GM12878 (cell line): ENCODE data around the gene MANBA. TPM values are rescaled to one million over a fixed set of nuclear protein-coding genes. Genes with fewer than 3 reads are reported as not detected.

Experiments
- ATAC-seq: fragments of 200-7000 bp; cut with Tn5 transposase; 3 replicates; pipeline ENCODE4 v1.9.1; 2020; ENCODE audit warnings: mild to moderate bottlenecking, moderate library complexity
- Bru-seq: library from RNA; stranded (reverse); fragments of 400-500 nt; gene quantifications from one replicate; lab custom pipeline; 2021; lab: Mats Ljungman, UMichigan
- BruChase-seq, 2 experiments: library from RNA; stranded (reverse); fragments of 400-500 nt; gene quantifications; one replicate each; lab custom pipeline; 2021; lab: Mats Ljungman, UMichigan
- BruUV-seq: library from RNA; stranded (reverse); fragments of 400-500 nt; replicated peaks from 2 replicates; lab custom pipeline; 2021; lab: Mats Ljungman, UMichigan
- CTCF ChIA-PET: fragments of 300-600 bp; sonication (Branson Sonifier 250); formaldehyde crosslinking; extraction: SDS; loops from one replicate; lab custom pipeline; 2021; ENCODE audit warnings: inconsistent platforms; lab: Yijun Ruan, JAX
- POLR2A ChIA-PET: fragments of 350-600 bp; formaldehyde crosslinking; extraction: SDS; loops from one replicate; lab custom pipeline; 2021; ENCODE audit warnings: inconsistent platforms; lab: Charles Lee
- RAD21 ChIA-PET: fragments of 300-600 bp; sonication (Branson Sonifier 250); formaldehyde crosslinking; loops from one replicate; lab custom pipeline; 2023; ENCODE audit warnings: antibody characterized with exemption; ENCODE audit not compliant: unreplicated experiment; lab: Charles Lee
- SMC1A ChIA-PET: fragments of 300-600 bp; sonication (Branson Sonifier 250); formaldehyde crosslinking; loops from one replicate; lab custom pipeline; 2023; ENCODE audit not compliant: unreplicated experiment, uncharacterized antibody; lab: Charles Lee
- DNase-seq: peaks from one replicate; pipeline ENCODE4 v3.0.0-alpha.2; 2011; ENCODE audit warnings: low read depth, low spot score
- FAIRE-seq: peaks from 3 replicates; lab custom pipeline; 2011; peaks lifted over from hg19 to GRCh38; lab: Jason Lieb, UNC
- H2AFZ ChIP-seq: 2 replicates; pipeline ENCODE4 v1.6.0; 2011; ENCODE audit warnings: low read depth, low read length, control low read depth; ENCODE audit not compliant: control insufficient read depth
- H3K27ac ChIP-seq: 2 replicates; pipeline ENCODE4 v1.5.1; 2011; ENCODE audit warnings: control low read depth; ENCODE audit not compliant: control insufficient read depth, insufficient read depth
- H3K27me3 ChIP-seq, 2 experiments: replicated peaks in 1 of 2; 2 replicates each; pipeline versions ENCODE4 v1.6.0 to v1.6.1; 2011; ENCODE audit warnings: low read length in 1 of 2; ENCODE audit not compliant: control insufficient read depth in 2 of 2, insufficient read depth in 2 of 2
- H3K36me3 ChIP-seq, 2 experiments: 2 replicates each; pipeline ENCODE4 v1.5.1; 2011; ENCODE audit warnings: low read length in 1 of 2; ENCODE audit not compliant: control insufficient read depth in 2 of 2, insufficient read depth in 2 of 2
- H3K4me1 ChIP-seq: 2 replicates; pipeline ENCODE4 v1.6.1; 2011; ENCODE audit warnings: mild to moderate bottlenecking, low read length, moderate library complexity, mixed read lengths; ENCODE audit not compliant: control insufficient read depth, insufficient read depth
- H3K4me2 ChIP-seq: 2 replicates; pipeline ENCODE4 v1.6.0; 2011; ENCODE audit warnings: control low read depth; ENCODE audit not compliant: control insufficient read depth, insufficient read depth
- H3K4me3 ChIP-seq: fragments of 200-600 bp; sonication (generic); 2 replicates; pipeline ENCODE4 v1.5.1; 2016
- H3K79me2 ChIP-seq: 2 replicates; pipeline ENCODE4 v1.6.0; 2011; ENCODE audit warnings: low read length; ENCODE audit not compliant: control insufficient read depth, insufficient read depth
- H3K9ac ChIP-seq: 2 replicates; pipeline ENCODE4 v1.8.0; 2011; ENCODE audit warnings: low read length, control low read depth, mixed read lengths; ENCODE audit not compliant: control insufficient read depth, insufficient read depth
- H3K9me3 ChIP-seq: replicated peaks from 3 replicates; pipeline ENCODE4 v1.5.1; 2011; ENCODE audit warnings: mild to moderate bottlenecking, low read length; ENCODE audit not compliant: control insufficient read depth, insufficient read depth
- H4K20me1 ChIP-seq: 2 replicates; pipeline ENCODE4 v1.6.0; 2011; ENCODE audit not compliant: control insufficient read depth, insufficient read depth
- EED ChIP-seq: sonication (generic); IDR thresholded peaks from 2 replicates; pipeline ENCODE4 v1.6.1; 2016; ENCODE audit warnings: antibody characterized with exemption, low read depth
- NFIC ChIP-seq: IDR thresholded peaks from 2 replicates; pipeline ENCODE4 v1.6.1; 2012; ENCODE audit warnings: low read depth, mild to moderate bottlenecking, inconsistent platforms, low read length, moderate library complexity
- PAX8 ChIP-seq: fragments of 450-650 bp; IDR thresholded peaks from 2 replicates; pipeline ENCODE4 v1.6.1; 2017; ENCODE audit warnings: mild to moderate bottlenecking, moderate library complexity
- PML ChIP-seq: IDR thresholded peaks from 2 replicates; pipeline ENCODE4 v1.6.1; 2012; ENCODE audit warnings: low read length, inconsistent platforms
- POLR2A ChIP-seq: IDR thresholded peaks from 2 replicates; pipeline ENCODE4 v1.6.1; 2011; ENCODE audit warnings: low read depth, mild to moderate bottlenecking, low read length
- POLR2AphosphoS5 ChIP-seq: IDR thresholded peaks from 2 replicates; pipeline ENCODE4 v1.6.1; 2011; ENCODE audit warnings: mild to moderate bottlenecking, low read length, inconsistent platforms
- SIX5 ChIP-seq: IDR thresholded peaks from 2 replicates; pipeline ENCODE4 v1.6.1; 2011; ENCODE audit warnings: mild to moderate bottlenecking, low read depth, low read length, moderate library complexity; ENCODE audit not compliant: severe bottlenecking
- SREBF2 ChIP-seq: IDR thresholded peaks from 2 replicates; pipeline ENCODE4 v1.6.1; 2012; ENCODE audit warnings: mild to moderate bottlenecking, low read length
- SRF ChIP-seq, 2 experiments: IDR thresholded peaks; 2 replicates each; pipeline ENCODE4 v1.6.1; 2011; ENCODE audit warnings: low read depth in 2 of 2, low read length in 2 of 2, mild to moderate bottlenecking in 1 of 2, moderate library complexity in 1 of 2
- TCF3 ChIP-seq: IDR thresholded peaks from 2 replicates; pipeline ENCODE4 v1.6.1; 2012; ENCODE audit warnings: low read depth, mild to moderate bottlenecking, low read length, borderline replicate concordance; ENCODE audit not compliant: insufficient read depth
- WGBS: methylation state at CpG from one replicate; pipeline ENCODE4 v1.1.6; 2016; ENCODE audit warnings: low lambda C conversion rate; ENCODE audit not compliant: insufficient replicate concordance, insufficient coverage; ENCODE audit errors: missing lambda C conversion rate; 5-methylcytosine and 5-hydroxymethylcytosine counted together
- in situ Hi-C: fragments of 300-500 bp; cut with MboI; formaldehyde crosslinking; loops from 9 replicates; pipeline ENCODE4 v1.14.3; 2018; ENCODE audit warnings: mixed read lengths
- intact Hi-C: fragments of 100-400 bp; cut with micrococcal nuclease; formaldehyde crosslinking; loops from one replicate; pipeline ENCODE4 v1.14.2; 2022; ENCODE audit not compliant: unreplicated experiment
- long read RNA-seq, 2 experiments: library from polyadenylated mRNA; unstranded; transcript quantifications; one replicate each; pipeline ENCODE4 v2.0.0, GENCODE V29; 2019 to 2020
- polyA minus RNA-seq, 3 experiments: library from RNA; depleted of rRNA, polyadenylated mRNA; stranded (reverse); fragments of >200 nt; gene quantifications; 2 replicates each; pipeline ENCODE4 v1.2.3, GENCODE V29; 2011
- polyA plus RNA-seq, 11 experiments: library from polyadenylated mRNA; depleted of rRNA in 4 of 11; unstranded in 6 of 11; stranded (reverse) in 5 of 11; fragments of >200 nt; fragmentation: Nextera tagmentation in 4 of 11; fragmentation: Illumina TruSeq in 1 of 11; extraction: Ambion mirVana in 4 of 11; extraction: Trizol in 1 of 11; gene quantifications; 1 replicate in 1 of 11; 2 replicates in 10 of 11; pipeline versions ENCODE4 v1.2.1 to v1.2.3, GENCODE V29; 2011 to 2016; ENCODE audit warnings: inconsistent platforms in 2 of 11, missing spikeins in 2 of 11, low read depth in 1 of 11
- total RNA-seq, 4 experiments: library from RNA; depleted of rRNA in 3 of 4; stranded (reverse); fragments of >200 nt in 3 of 4; fragmentation: Illumina TruSeq in 1 of 4; extraction: Trizol in 1 of 4; gene quantifications; 2 replicates each; pipeline versions ENCODE4 v1.2.1 to v1.2.3, GENCODE V29; 2013 to 2021
- TF ChIP-seq, protein P1 (sequence below): fragments of 450-650 bp; IDR thresholded peaks from 2 replicates; pipeline ENCODE4 v1.6.1; 2017; ENCODE audit warnings: mild to moderate bottlenecking
- TF ChIP-seq, protein P2 (sequence below): fragments of 450-650 bp; formaldehyde crosslinking; IDR thresholded peaks from 2 replicates; pipeline ENCODE4 v1.5.0; 2022; ENCODE audit warnings: mild to moderate bottlenecking, missing genetic modification characterization

Gene MANBA
- 207 and 208 TPM in 2 replicates for total RNA-seq (2013; cell fraction: nucleolus; rRNA removed)
- total RNA-seq (2014; rRNA removed) = 18.6 and 24.3 TPM in 2 replicates
- total RNA-seq (2014; rRNA removed; fragmentation: Illumina TruSeq; extraction: Trizol) = 18.2 and 19.0 TPM in 2 replicates
- total RNA-seq (2021) = 13.6 and 13.8 TPM in 2 replicates
- polyA plus RNA-seq (2011; ENCODE audit: low read depth) = 14.7 TPM
- polyA plus RNA-seq (2011; rRNA removed) = 14.7 and 15.6 TPM in 2 replicates
- 10.8 and 15.1 TPM in 2 replicates for polyA plus RNA-seq (2011; cell fraction: cytosol; rRNA removed)
- polyA plus RNA-seq (2011; cell fraction: nucleus; rRNA removed) = 42.7 and 51.3 TPM in 2 replicates
- polyA plus RNA-seq (2012) = 15.4 and 23.2 TPM in 2 replicates
- 12.1 and 16.9 TPM in 2 replicates for polyA plus RNA-seq (2014; fragmentation: Illumina TruSeq; extraction: Trizol)
- polyA plus RNA-seq (2014; fragmentation: Nextera tagmentation; extraction: Ambion mirVana) = 1 to 10 TPM; 3.8 to 6.9 TPM
- 8.5 and 10.4 TPM in 2 replicates for polyA plus RNA-seq (2014; rRNA removed)
- polyA plus RNA-seq (2016; fragmentation: Nextera tagmentation; extraction: Ambion mirVana) = 10 to 100 TPM; 11.9 to 13.0 TPM
- 31.3 and 34.3 TPM in 2 replicates for polyA minus RNA-seq (2011; rRNA and poly(A)+ RNA removed)
- 8.3 and 12.8 TPM in 2 replicates for polyA minus RNA-seq (2011; cell fraction: cytosol; rRNA and poly(A)+ RNA removed)
- 53.3 and 78.7 TPM in 2 replicates for polyA minus RNA-seq (2011; cell fraction: nucleus; rRNA and poly(A)+ RNA removed)
- percentile 87 among the genes with signal in this experiment for Bru-seq, nascent RNA
- BruChase-seq, experiment 1, labeled RNA remaining after a 6-hour chase = percentile 85 among the genes with signal in this experiment
- BruChase-seq, experiment 2, labeled RNA remaining after a 2-hour chase = percentile 86 among the genes with signal in this experiment
- long read RNA-seq, experiment 1, partial matches to known transcripts = 2 of 10 reads
- long read RNA-seq, experiment 1, other reads (novel, unspliced or antisense) = 6 of 10 reads
- long read RNA-seq, experiment 2, transcript MANBA-201 (17 exons, 3,361 nt) = major isoform, 38 of 94 reads
- long read RNA-seq, experiment 2, partial matches to known transcripts = 18 of 94 reads
- long read RNA-seq, experiment 2, other reads (novel, unspliced or antisense) = 37 of 94 reads

DNA sequence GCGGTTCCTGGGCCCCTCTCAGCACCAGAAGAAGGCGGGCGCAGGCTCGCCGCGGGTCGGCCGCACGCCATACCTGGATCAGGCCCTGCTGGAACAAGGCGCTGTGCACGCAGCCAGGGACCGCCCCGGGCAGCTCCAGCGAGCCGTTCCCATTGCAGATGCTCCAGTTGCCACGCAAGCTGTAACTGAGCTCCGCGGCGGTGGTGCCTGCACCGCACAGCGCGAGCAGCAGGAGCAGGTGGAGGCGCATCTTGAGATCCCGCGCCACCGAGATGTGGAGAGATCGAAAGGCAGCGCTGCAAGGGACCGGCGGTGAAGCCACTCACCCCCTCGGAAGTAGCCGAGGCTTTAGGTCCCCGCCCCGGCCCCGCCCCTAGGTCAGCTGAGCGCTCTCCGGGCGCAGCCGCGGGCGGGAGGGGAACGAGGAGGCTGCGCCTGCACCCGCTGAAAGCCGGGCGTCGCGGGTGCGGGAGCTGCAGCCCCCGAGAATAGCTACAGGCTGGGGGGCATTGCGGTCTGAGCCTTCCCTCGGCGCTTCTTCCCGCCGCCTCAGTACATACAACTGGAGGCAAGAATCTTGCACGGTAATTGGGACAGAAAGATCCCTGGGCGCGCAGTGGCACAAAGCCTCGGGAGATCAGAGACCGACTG lies at the start of gene MANBA:
Gene MANBA, minus strand, starts transcription at position 324 of the 651 bp plus-strand sequence. Its CDS starts 74 bp downstream, at position 250.
- H3K36me3 ChIP-seq = no peaks in the 10 kb centered on the region
- ChIA-PET RAD21 (interaction anchor here (0.6 to 2.1 kb wide), 21 partner anchors 11 to 330 kb away, joined by 3 to 27 read pairs (median 3); partner anchors contain the start of gene UBE2D3), CTCF (interaction anchor here (0.6 to 1.5 kb wide), 12 partner anchors 11 to 416 kb away, joined by 3 to 6 read pairs (median 3); partner anchors contain the start of genes SLC39A8 and UBE2D3), SMC1A (interaction anchor here (0.8 to 2.0 kb wide), 15 partner anchors 11 to 143 kb away, joined by 3 to 12 read pairs (median 4); partner anchors contain the start of gene UBE2D3), POLR2A (interaction anchor here (0.6 to 2.2 kb wide), 22 partner anchors 10 to 259 kb away, joined by 3 to 11 read pairs (median 4); partner anchors contain the start of genes CISD2, SLC9B1 and UBE2D3)
- DNase-seq (no peak), FAIRE-seq (no peak), ATAC-seq (peak; percentile 94)
- WGBS = under 1% methylated on average over 38 of the region's 60 CpGs
- no TSS peak for BruUV-seq
- in situ Hi-C loops (no loop called here), intact Hi-C loops (loop anchor here (1.0 to 5.0 kb wide), 2 partner anchors 73 to 107 kb away; partner anchors contain the start of gene CISD2)
- H3K79me2 ChIP-seq = peaks cover 43% of the 10 kb centered on the region
- H3K9me3 ChIP-seq = peaks cover 1% of the 10 kb centered on the region; the same call in 1 of the 3 replicates
- no peaks in the 10 kb centered on the region; the same call in 1 of the 2 replicates for H3K4me1 ChIP-seq
- no peaks in the 10 kb centered on the region for H3K27me3 ChIP-seq
- peak within 1 kb of the TSS; percentile 88 for H3K9ac ChIP-seq
- H3K4me2 ChIP-seq = peak within 1 kb of the TSS; percentile 84
- no peaks in the 10 kb centered on the region for H4K20me1 ChIP-seq
- H3K27ac ChIP-seq = peak within 1 kb of the TSS; percentile 85
- H3K4me3 ChIP-seq = peak within 1 kb of the TSS; percentile 98
- H2AFZ ChIP-seq = peak within 1 kb of the TSS; percentile 99
- TF ChIP-seq POLR2AphosphoS5 = peak; percentile 81; the same call in 1 of the 2 replicates
- no peak for TF ChIP-seq PAX8
- TF ChIP-seq NFIC = no peak
- TF ChIP-seq, protein P1, sequence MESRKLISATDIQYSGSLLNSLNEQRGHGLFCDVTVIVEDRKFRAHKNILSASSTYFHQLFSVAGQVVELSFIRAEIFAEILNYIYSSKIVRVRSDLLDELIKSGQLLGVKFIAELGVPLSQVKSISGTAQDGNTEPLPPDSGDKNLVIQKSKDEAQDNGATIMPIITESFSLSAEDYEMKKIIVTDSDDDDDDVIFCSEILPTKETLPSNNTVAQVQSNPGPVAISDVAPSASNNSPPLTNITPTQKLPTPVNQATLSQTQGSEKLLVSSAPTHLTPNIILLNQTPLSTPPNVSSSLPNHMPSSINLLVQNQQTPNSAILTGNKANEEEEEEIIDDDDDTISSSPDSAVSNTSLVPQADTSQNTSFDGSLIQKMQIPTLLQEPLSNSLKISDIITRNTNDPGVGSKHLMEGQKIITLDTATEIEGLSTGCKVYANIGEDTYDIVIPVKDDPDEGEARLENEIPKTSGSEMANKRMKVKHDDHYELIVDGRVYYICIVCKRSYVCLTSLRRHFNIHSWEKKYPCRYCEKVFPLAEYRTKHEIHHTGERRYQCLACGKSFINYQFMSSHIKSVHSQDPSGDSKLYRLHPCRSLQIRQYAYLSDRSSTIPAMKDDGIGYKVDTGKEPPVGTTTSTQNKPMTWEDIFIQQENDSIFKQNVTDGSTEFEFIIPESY = no peak
- TF ChIP-seq PML = no peak; the same call in 1 of the 2 replicates
- TF ChIP-seq, protein P2, sequence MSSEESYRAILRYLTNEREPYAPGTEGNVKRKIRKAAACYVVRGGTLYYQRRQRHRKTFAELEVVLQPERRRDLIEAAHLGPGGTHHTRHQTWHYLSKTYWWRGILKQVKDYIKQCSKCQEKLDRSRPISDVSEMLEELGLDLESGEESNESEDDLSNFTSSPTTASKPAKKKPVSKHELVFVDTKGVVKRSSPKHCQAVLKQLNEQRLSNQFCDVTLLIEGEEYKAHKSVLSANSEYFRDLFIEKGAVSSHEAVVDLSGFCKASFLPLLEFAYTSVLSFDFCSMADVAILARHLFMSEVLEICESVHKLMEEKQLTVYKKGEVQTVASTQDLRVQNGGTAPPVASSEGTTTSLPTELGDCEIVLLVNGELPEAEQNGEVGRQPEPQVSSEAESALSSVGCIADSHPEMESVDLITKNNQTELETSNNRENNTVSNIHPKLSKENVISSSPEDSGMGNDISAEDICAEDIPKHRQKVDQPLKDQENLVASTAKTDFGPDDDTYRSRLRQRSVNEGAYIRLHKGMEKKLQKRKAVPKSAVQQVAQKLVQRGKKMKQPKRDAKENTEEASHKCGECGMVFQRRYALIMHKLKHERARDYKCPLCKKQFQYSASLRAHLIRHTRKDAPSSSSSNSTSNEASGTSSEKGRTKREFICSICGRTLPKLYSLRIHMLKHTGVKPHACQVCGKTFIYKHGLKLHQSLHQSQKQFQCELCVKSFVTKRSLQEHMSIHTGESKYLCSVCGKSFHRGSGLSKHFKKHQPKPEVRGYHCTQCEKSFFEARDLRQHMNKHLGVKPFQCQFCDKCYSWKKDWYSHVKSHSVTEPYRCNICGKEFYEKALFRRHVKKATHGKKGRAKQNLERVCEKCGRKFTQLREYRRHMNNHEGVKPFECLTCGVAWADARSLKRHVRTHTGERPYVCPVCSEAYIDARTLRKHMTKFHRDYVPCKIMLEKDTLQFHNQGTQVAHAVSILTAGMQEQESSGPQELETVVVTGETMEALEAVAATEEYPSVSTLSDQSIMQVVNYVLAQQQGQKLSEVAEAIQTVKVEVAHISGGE (CRISPR knock-in tag) = no peak
- TF ChIP-seq SREBF2 = no peak
- no peak for TF ChIP-seq SRF (IDR thresholded peaks at IDR 0.05; ENCODE audit: low read depth in 2 of 2, low read length in 2 of 2)
- TF ChIP-seq TCF3 = no peak
- no peak for TF ChIP-seq SIX5
- TF ChIP-seq POLR2A = peak; percentile 97
- no peak; the same call in 1 of the 2 replicates for TF ChIP-seq EED
